Suprapubic skin (tissue), 4 donors: Measurements from ENCODE around the gene MGST2. TPM values are rescaled to one million over a fixed set of nuclear protein-coding genes. Genes with fewer than 3 reads are reported as not detected.
A peak's percentile ranks its signal among the peaks of the same experiment; 100 is the strongest.

Experiments
- DNase-seq, 2 donors: peaks; one replicate each; pipeline ENCODE4 v3.0.0-alpha.2; 2019; ENCODE audit warnings: low spot score in 2 of 2
- H3K27ac ChIP-seq: fragments of 200-600 bp; sonication (generic); one replicate; pipeline ENCODE4 v1.5.1; 2019
- H3K27me3 ChIP-seq: fragments of 200-600 bp; sonication (generic); one replicate; pipeline ENCODE4 v1.5.1; 2019
- H3K36me3 ChIP-seq: fragments of 200-600 bp; sonication (generic); one replicate; pipeline ENCODE4 v1.5.1; 2019
- H3K4me1 ChIP-seq: fragments of 200-600 bp; sonication (generic); one replicate; pipeline ENCODE4 v1.5.1; 2019
- H3K4me3 ChIP-seq: fragments of 200-600 bp; sonication (generic); one replicate; pipeline ENCODE4 v1.5.1; 2019; ENCODE audit warnings: mild to moderate bottlenecking
- H3K9me3 ChIP-seq: fragments of 200-600 bp; sonication (generic); one replicate; pipeline ENCODE4 v1.5.1; 2019
- CTCF ChIP-seq, 2 donors: fragments of 200-600 bp in 1 of 2; fragments of 450-650 bp in 1 of 2; sonication (generic) in 1 of 2; IDR thresholded peaks; one replicate each; pipeline ENCODE4 v1.5.1; 2016 to 2019; ENCODE audit warnings: antibody characterized with exemption in 2 of 2, mild to moderate bottlenecking in 1 of 2, moderate library complexity in 1 of 2
- EP300 ChIP-seq: sonication (generic); formaldehyde crosslinking; IDR thresholded peaks from one replicate; pipeline ENCODE4 v1.6.1; 2017; ENCODE audit warnings: antibody characterized with exemption
- POLR2A ChIP-seq, 2 donors: fragments of 450-650 bp; IDR thresholded peaks; one replicate each; pipeline ENCODE4 v1.6.1; 2017; ENCODE audit warnings: antibody characterized with exemption in 2 of 2, mild to moderate bottlenecking in 2 of 2, moderate library complexity in 2 of 2
- POLR2AphosphoS5 ChIP-seq, 3 donors: sonication (generic); formaldehyde crosslinking; IDR thresholded peaks; one replicate each; pipeline ENCODE4 v1.6.1; 2017; ENCODE audit warnings: antibody characterized with exemption in 3 of 3
- WGBS: methylation state at CpG from one replicate; pipeline ENCODE4 v1.1.5; 2018; 5-methylcytosine and 5-hydroxymethylcytosine counted together
- total RNA-seq, 4 donors: library from RNA; depleted of rRNA; stranded (reverse); fragments of >200 nt; gene quantifications; one replicate each; pipeline ENCODE4 v1.1.0, GENCODE V29; 2016

MGST2 gene
- total RNA-seq, 4 donors from 2014 or later, result 98.7 to 157 (median 128) TPM

- Histone ChIP-seq H3K36me3 (peaks cover 13% of the 10 kb centered on the region), H3K4me1 (no peaks in the 10 kb centered on the region), H3K27ac (no peak overlapping the region), H3K9me3 (no peaks in the 10 kb centered on the region), H3K27me3 (no peaks in the 10 kb centered on the region), H3K4me3 (no peak overlapping the region)
- no peak for TF ChIP-seq CTCF (IDR thresholded peaks at IDR 0.05)
- no peak for TF ChIP-seq EP300
- TF ChIP-seq POLR2AphosphoS5 (IDR thresholded peaks at IDR 0.05), result no peak
- no peak for TF ChIP-seq POLR2A (IDR thresholded peaks at IDR 0.05)
- DNase-seq, result no peak
- WGBS, result 90% methylated on average over 3 of the region's 3 CpGs
Measured at GRCh38 chr4:139726615-139727014, 61.0 kb downstream of the MGST2 start.

DNA sequence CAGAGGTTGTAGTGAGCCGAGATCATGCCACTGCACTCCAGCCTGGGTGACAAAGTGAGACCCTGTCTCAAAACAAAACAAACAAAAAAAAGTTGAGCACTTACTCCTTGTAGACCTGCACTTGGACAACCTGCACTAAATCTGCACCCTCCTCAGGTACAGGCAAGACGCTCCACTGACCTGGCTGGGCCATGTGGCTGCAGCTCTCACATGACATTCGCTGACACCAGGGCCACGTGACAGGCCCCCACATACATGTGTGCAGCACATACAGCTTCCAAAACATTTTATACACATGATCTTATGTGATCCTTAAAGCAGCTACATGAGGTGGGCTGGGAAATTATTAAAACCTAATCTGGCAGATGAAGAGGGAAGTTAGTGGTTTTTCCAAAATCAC, 62.5 kb downstream of the MGST2 start:
- no peak overlapping the region for H3K4me3 ChIP-seq
- TF ChIP-seq POLR2AphosphoS5 (IDR thresholded peaks at IDR 0.05) (no peak), CTCF (IDR thresholded peaks at IDR 0.05) (no peak), EP300 (no peak), POLR2A (IDR thresholded peaks at IDR 0.05) (no peak)
- WGBS, result 95% methylated on average over 4 of the region's 4 CpGs
- no peak for DNase-seq
- H3K36me3 ChIP-seq, result peaks cover 13% of the 10 kb centered on the region
- no peak overlapping the region for H3K27ac ChIP-seq
- no peaks in the 10 kb centered on the region for H3K27me3 ChIP-seq
- no peaks in the 10 kb centered on the region for H3K4me1 ChIP-seq
- no peaks in the 10 kb centered on the region for H3K9me3 ChIP-seq

GRCh38 chr4:139728840-139729239, 63.2 kb downstream of the MGST2 start:
- H3K27me3 ChIP-seq, result no peaks in the 10 kb centered on the region
- H3K4me1 ChIP-seq, result peaks cover 4% of the 10 kb centered on the region
- H3K9me3 ChIP-seq, result no peaks in the 10 kb centered on the region
- 87% methylated on average over 3 of the region's 3 CpGs for WGBS
- no peak overlapping the region for H3K27ac ChIP-seq
- TF ChIP-seq POLR2A (IDR thresholded peaks at IDR 0.05) (no peak), EP300 (no peak), CTCF (IDR thresholded peaks at IDR 0.05) (no peak), POLR2AphosphoS5 (IDR thresholded peaks at IDR 0.05) (no peak)
- peaks cover 13% of the 10 kb centered on the region for H3K36me3 ChIP-seq
- no peak for DNase-seq
- H3K4me3 ChIP-seq, result no peak overlapping the region

DNA sequence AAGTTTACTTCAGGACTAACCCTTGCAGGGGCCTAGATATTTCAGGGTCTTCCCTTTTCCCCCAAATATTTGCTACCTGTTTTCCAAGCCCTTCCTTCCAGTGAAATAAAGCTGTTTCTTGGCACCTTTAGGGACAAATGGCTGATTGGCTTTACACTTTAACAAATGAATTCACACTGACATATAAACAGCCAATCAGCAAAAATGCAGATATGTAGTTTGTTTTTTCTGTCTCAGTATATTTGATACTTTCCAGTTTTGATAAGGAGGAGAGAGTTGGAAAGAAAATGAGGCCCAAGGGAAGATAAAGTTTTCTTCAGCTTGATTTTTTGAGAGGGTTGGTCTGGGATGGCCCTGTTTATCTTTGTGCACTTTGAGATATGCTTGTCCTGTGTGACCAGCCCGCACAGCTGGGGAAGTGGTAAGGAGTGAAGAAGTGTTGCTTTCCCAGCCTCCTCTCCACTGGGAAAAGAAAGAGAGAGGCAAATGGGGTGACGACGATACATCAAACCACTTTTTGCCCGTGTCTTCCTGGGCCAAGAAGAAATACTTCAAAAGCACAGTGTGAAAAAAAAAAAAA, 67.5 kb downstream of the MGST2 start:
- H3K36me3 ChIP-seq, result peaks cover 1% of the 10 kb centered on the region
- no peak overlapping the region for H3K27ac ChIP-seq
- DNase-seq, result no peak
- TF ChIP-seq EP300 (no peak), CTCF (IDR thresholded peaks at IDR 0.05) (no peak), POLR2AphosphoS5 (IDR thresholded peaks at IDR 0.05) (no peak), POLR2A (IDR thresholded peaks at IDR 0.05) (no peak)
- no peaks in the 10 kb centered on the region for H3K9me3 ChIP-seq
- H3K4me3 ChIP-seq, result no peak overlapping the region
- 87% methylated on average over 4 of the region's 4 CpGs for WGBS
- no peaks in the 10 kb centered on the region for H3K27me3 ChIP-seq
- peaks cover 25% of the 10 kb centered on the region for H3K4me1 ChIP-seq

DNA sequence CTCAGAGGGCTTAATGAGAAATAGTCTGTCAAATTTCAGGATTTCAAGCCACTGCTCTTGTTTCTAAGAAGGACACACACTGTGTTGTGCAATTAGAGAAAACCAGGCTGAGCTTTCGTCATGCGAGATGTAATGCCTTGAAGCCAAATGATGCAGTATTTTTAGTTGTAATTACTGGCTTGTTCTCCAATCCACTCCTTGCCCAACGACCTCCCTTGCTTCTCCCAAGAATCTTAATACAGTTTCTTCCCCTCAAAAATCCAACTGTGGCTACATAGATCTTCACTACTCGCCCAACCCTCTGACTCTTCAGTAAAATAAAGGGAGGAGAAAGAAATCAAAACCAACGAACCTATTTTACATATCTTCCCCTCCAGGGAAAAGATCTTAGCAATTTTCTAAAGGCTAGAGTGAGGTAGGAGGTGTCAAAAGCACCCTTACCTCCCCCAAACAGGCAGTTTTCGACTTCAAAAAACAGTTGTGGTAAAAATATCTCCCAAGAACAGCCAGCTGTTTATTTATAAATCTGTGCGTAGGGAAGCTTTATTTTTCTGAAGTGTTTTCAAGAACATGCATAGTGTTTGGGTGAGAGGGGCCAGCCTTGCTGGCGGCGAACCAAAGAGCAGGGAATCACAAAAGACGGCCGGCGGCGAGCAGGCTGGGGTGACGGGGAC, 68.7 kb downstream of the MGST2 start:
- Histone ChIP-seq H3K36me3 (no peaks in the 10 kb centered on the region), H3K27ac (peak overlapping the region; percentile 55), H3K4me1 (peaks cover 29% of the 10 kb centered on the region), H3K27me3 (no peaks in the 10 kb centered on the region), H3K4me3 (peak overlapping the region; percentile 53), H3K9me3 (no peaks in the 10 kb centered on the region)
- 8% methylated on average over 13 of the region's 14 CpGs for WGBS
- TF ChIP-seq POLR2A (IDR thresholded peaks at IDR 0.05) (no peak), CTCF (IDR thresholded peaks at IDR 0.05) (no peak), EP300 (no peak), POLR2AphosphoS5 (IDR thresholded peaks at IDR 0.05) (no peak)
- DNase-seq, result no peak
